Fibroblast of skin of right biceps (primary cell): ENCODE measurements around the gene ZMIZ1.
A peak's percentile ranks its signal among the peaks of the same experiment; 100 is the strongest.

Experiments used
- DNase-seq: peaks from one replicate; pipeline ENCODE4 v3.0.0-alpha.2; 2013

Gene ZMIZ1

DNA sequence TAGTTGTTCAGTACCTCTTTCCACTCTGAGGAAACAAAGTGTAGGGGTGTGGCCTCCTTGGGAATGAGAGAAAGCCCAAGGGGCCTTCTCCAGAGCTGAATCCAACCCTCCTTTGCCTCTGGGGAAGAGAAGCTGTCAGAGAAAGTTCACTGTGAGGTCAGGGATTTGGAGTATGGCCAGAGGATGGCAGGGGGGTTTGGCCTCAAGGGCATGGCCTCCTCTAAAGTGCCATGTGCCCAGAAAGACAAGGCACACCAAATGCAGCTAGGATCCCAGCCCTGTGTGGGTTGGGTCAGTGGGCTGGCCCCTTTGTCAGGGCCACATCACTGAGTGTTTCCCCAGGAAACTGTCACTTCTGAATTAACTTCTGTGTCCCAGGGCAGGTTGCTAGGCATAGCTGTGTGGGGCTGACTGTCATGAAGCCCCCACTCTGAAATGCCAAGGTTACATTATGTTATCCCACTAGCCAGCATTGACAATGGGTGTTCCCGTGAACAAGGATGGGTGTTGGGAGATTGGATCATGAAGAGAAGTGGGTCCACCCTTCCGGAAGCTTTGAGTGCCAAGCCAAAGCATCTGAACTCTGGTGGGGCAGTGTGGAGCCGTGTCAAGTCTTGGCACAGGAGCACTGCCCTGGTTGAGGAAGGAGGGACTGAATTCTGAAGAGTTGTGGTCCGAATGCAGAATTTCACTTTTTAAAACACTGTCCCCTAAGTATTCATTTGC, 123.3 kb downstream of the ZMIZ1 start:
- peak; percentile 28 for DNase-seq

DNA sequence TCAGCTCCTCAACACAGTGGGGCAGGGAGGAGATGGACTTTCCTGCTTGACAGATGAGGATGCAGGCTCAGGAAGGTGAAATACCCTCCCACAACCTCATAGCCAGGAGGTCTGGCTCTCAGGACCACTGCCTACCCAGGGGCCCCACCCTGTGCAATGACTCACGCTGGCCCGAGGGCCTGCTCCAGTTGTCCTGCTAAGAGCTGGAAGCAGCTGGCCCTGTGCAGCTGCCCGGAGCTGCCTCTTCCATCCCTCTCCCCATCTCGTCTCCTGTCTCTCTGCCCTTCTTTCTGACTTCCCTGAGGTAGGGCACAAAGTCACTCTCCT, 123.9 kb downstream of the ZMIZ1 start:
- peak; percentile 26 for DNase-seq

DNA sequence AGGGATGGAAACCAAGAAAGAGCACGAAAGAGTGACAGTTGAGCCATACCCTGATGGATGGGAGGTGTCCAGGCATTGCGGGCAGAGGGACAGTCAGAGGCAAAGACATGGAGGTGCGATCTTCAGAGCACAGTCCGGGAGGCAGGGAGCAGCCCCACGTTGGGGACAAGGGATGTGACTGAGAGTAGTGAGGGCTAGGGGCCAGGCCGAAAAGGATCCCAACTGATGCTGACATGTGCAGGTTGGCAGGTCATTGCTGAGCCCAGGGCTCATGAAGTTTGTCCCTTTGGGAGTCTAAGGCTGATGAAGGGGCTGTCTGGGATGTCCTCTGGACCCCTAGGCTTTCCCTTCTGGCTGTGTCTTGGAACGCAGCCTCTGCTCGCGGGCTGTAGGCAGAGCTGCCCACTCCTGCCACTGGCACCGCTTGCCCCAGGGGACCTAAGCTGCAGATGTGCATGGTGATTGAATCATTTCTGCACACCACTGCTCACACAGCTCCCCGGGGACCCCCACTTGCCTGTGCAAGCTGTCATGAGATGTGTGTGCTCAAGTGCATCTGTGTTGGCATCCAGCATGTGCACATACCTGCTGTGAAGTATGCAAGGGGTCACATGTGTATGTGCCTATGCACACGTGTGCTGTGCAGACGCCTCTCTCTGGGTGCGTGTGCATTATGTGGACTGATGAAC, 125.1 kb downstream of the ZMIZ1 start:
- no peak for DNase-seq

DNA sequence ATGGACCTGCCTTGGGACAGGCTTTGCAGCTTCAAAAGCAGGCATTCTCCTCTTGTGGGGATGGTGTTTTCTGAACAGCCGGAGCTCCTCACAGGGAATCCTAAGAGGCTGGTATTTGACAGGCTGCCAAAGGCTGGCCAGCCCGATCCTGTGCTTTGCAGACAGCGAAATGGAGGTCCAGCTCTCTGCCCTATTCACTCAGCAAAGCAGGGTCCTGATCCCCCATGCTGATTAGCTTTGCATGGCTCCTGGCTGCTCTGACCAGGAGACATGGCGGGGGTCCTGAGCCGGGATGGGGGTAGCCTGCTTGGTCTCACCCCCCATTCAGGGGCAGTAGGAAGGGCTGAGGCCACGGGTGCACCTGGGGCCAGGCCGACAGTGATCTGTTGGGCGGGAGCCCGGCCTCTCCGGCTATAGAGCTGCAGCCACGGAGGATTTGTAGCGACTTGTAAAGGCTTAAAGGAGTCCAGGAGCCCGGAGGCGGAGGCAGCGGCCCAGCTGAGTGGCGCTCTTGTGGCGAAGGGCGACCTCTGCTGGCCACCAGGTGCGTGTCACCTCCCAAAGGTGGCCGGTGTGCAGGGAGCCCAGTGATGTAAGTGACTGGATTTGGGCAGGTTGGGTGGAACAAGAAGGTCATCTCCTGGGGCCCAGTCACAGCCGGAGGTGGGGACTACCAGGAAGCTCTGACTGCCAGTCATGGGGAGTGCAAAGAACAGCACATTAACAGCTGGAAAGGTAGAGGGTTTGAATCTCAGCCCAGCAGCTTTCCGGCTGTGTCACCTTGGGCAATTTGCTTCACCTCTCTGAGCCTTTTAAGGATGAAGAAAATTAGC, 126.5 kb downstream of the ZMIZ1 start:
- DNase-seq = peak; percentile 77

DNA sequence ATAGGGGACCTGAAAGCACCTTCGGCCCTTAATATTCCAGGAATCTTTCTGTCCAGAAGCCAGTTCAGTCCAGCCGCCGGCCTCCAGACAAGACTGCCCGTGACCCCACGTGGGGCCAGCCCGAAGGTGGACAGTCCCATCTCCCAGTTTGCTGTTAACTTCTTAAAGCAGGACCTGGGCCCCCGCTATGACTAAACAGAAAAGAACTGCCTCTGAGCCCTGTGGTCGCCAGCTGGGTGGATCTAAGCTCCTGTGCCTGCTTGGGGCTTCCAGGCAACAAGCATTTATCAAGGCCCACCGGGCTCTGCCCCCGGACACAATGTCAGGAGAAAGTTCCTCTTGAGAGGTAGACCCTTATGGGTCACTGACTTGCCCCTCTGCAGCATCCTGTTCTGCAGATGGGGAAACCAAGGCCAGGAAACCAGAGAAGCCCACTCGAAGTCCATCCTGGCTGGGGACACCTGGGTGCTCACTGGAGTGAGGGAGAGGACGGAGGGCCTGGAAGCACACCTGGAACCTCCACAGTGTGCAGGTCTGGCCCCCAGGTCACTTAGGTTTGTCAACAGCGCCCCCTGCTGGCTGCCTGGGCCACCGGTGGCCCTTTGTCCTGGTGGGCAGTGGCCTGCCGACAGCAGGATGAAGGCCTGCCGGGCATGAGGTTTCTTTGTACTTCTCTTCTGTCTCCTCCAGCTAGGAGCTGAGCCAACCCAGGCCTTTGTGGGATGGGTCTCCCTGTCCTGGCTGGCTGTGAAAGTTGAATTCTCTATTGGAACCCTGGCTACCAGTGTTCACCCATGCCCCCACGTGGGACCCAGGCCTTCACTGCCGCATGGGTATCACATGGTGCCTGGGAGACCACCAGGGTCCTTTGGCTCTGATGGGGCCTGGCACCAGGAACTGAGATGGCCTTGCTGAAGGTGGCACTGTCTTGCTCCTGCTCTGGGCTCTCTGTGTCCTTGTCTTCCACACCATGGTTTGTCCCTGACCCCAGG, 128.0 kb downstream of the ZMIZ1 start:
- peak; percentile 55 for DNase-seq

DNA sequence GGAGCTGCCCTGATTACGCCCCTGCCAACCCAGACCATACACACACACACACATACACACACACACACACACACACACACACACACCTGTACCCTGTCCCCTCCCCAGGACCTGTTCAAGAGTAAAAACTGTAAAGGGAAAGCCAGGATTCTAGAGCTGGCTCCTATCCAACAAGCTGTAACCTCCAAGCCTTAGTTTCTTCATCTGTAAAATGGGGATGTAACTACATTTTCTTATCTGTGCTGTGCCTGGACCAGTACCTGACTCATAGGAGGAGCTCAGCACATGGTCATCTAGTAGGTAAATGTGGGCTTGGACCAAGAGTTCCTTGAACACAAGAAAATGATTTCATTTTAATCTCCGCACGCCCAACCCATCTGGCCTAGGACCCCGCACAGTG, 128.8 kb downstream of the ZMIZ1 start:
- DNase-seq = no peak

DNA sequence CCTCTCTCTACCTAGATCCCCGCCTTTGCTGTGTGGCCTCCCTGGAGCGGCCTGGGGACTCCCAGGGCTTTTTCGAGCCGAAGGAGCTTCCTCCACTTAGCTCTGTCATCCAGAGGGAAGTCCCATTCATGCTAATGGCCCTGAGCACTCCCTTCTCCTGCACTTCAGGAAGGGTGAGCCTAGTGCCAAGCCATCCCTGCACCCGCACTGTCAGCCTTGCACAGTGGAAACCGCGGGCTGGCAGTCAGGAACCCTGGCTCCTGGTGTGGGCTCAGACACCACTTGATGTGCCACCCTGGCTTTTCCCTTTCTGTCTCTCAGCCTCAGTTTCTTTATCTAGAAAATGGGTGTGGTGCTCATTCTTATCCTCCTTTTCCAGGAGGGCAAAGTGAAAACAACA, 131.6 kb downstream of the ZMIZ1 start:
- DNase-seq = no peak

DNA sequence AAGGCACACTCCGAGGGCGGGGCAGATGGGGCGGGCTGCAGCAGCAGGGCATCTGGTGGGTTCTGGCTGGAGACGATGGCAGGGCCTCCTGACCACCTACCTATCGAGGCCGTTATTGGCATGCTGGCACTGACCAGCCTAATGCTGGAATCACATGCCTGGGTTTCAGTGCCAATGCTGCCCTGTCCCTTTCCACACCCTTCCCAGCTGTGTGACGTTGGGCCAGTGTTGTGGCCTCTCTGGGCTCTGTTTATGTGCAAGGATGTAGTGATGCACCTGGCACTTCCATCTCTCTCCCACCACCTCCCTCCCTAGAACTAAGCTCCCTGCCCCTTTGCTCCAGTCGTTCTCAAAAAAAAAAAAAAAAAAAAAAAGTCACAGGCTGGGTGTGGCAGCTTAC, 132.9 kb downstream of the ZMIZ1 start:
- no peak for DNase-seq

DNA sequence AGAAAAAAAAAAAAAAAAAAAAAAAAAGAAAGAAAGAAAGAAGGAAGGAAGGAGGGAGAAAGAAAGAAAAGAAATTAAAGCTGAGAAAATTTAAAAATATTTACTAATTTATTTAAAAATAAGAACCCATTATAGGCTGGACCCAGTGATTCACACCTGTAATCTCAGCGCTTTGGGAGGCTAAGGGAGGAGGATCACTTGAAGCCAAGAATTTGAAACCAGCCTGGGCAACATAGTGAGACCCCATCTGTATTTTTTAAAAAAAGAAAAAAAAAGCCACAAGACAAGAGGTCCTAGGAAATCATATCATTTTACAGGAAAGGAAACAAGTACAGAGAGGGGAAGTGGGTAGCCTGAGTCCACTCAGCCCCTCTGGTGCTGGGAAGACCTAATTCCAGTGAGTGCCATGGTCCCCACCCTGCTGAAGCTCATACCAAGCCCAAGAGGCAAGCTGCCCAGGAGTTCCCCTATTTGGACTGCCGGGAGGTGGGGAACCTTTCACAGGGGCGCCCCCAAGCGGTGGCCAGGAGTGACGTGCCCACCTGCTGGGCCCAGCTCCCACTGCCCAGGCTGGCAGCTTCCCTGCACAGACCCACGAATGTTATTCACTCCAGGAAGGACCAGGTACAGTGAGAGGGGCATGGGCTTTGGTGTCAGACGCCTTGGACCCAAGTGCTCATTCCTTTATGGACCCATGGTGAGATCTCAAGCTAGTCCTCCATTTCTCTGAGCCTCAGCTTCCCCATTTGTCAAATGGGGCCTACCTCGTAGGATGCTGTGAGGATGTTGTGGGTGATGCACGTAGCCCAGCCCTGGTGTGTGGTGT, 133.6 kb downstream of the ZMIZ1 start:
- peak; percentile 51 for DNase-seq

DNA sequence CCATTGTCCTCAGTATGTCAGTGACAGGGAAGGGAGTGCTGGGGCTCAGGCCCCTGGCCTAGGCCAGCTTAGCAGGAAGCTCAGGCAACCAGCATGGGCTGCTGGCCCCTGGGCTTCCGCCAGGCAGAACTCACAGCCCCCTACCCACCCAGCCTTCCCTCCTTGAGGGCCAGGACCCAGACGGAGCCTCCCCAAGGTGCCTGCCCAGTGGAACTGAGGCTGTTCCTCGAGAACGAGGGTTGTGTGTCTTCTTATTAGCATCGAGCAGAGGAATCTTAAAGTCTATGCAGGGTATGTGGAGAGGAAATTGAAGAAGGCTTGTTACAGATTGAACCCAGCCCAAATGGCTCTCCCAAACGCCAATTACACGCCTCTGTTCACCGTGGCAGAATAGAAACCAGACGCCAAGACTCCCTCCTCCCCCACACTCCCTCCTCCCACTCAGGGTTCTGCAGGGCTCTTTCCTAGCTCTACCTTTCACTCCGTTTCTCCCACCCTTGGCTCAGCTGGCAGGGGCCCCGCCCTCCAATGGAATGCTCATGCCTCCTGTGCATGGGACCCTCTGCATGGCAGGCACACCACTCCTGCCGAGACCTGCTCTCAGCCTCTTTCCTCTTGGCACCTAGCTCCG, 134.4 kb downstream of the ZMIZ1 start:
- no peak for DNase-seq

DNA sequence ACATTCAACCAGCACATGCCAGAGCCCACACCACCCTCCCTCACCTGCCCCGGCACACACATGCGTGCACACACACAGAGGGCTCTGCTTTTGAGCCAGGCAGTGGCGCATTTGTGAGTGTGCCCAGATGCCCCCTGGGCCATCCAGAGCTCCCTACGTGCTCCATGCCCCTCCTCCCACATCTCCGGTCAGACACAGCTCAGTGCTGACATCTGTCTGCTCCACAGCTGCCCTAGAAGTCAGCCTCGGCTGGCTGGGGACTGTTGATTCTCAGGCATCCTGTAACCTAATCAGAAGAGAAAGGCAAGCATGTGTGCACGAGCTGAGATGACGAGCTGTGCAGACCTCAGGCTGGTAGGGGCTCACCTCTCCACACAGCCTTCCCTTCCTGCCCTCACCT, 135.1 kb downstream of the ZMIZ1 start:
- no peak for DNase-seq

DNA sequence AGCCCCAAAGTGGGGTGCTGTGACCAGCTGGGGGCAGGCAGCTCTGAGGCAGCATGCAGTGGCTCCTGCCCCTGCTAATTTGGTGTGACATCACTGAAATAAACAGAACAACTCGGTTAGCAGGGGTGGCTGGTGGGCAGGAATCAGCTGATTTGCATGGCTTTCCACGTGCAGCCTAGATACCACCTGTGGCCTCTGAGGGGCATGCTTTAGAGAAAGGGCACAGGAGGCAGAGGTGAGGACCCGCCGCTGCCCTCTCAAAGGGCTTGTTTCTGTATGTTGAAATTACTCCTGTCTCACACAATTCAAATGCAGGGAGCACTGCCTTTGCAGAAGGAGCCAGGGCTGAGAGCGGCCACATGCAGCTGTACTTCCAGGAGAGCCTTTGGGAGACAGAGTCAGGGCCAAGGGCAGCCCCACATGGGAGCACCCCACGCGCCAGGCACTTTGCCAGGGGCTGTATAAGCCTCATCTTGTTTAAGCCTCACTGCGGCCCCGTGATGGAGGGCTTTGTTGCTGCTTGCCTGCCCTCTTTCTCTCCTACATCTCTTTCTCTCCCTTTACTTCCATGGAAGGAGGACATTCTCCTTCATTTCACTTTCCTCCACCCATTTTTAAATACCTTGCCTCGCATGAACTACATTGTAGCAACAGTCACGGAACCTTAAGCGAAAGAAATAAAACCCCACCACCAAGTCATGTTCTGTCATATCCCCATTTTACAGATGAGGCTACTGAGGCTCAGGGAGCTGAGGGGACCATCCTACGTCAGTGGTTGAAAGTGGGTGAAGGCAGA, 137.7 kb downstream of the ZMIZ1 start:
- no peak for DNase-seq

DNA sequence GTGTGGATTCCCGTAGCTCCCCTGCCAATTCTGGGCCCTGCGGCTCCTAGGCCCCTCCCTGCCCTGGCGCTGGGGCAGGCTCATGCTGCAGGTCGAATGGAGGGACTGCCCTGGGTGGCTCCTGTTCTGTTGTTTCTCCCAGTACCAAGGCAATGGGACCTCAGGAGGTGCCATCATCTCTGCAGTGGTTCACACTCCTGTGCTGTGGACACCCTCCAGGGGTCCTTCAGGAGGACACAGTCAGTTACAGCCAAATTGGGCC, 138.3 kb downstream of the ZMIZ1 start:
- DNase-seq = no peak

DNA sequence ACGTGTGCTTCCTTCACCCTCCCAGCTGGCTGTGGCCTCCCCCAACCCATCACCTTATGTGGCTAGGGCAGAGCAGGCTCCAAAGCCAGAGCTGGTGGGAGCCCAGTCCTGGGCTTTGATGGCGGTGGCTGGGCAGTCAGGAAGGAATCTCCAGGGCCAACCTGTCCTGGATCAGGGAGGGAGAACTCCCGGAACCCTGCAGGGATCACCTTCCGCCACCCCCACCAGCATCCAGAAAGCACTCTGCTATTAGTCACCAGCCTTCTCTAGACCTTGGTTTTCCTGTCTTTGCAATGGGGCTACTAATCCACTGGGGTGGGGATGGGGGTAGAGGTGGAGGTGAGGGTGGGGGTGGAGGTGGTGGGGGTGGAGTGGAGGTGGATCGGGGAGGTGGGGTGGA, 139.0 kb downstream of the ZMIZ1 start:
- no peak for DNase-seq

DNA sequence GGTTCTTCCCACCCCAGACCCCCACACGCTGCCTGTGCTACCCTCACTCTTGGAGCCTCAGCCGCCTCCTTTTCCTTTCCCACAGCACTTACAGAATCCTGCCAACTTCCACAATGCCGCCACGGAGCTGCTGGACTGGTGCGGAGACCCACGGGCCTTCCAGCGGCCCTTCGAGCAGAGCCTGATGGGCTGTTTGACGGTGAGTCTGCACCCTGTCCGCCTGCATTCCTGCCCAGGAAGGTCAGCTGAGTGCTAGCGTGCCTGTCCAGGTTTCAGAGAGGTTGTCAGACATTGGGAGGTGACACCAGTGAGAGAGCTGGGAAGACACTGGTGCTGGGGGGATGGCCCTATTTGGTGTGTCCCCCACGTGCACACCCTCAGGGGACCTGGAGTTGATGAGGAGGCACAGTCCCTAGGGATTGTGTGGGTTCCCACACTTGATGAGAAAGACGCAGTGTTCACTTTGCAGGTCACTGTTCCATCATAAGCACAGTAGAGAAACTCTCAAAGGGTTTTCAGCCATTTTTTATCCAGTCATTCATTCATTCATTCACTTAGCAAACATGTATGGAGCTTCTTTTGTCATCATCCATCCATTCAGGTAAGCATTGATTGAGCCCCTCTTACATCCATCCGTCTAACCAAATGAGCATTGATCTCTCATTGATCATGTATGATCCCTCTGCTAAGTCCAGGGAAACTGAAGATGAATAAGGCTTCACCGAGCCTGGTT, 139.7 kb downstream of the ZMIZ1 start:
- DNase-seq = no peak

DNA sequence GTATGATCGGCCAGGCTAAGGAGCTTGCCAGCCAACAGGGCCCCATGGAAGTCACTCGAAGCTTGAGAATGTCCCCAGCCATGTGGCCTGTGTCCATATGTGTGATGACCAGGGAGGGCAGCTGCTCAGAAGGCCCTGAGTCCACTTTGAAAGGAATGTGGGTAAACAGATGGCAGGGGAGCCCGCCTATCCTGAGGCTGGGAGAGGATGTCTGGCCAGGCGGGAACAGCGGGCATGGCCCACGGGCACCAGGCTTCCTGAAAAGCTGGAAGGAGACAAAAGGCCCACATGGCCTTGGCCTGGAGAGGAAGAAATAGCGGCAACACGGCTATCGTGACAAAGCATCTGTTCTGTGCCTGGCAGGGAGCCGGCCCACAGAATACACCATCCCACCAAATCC, 140.6 kb downstream of the ZMIZ1 start:
- no peak for DNase-seq

DNA sequence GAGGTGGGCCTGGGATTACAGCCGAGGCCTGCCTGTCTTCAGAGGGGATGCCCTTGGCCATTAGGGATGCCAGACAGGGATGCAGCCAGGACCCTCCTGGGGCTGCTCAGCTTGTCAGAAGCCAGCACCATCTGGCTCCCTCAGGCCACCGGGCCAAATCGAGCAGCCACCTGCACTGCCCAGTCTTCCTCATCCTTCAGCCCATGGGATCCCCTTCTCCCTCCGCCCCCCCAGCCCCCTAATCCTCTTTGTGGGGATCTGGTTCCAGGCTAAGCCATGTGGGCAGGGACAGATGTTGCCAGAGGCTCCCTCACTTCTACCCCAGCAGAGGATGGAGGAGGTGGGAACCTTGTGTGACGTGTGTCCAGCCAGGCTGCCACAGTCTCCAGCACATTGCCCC, 141.1 kb downstream of the ZMIZ1 start:
- DNase-seq = no peak

DNA sequence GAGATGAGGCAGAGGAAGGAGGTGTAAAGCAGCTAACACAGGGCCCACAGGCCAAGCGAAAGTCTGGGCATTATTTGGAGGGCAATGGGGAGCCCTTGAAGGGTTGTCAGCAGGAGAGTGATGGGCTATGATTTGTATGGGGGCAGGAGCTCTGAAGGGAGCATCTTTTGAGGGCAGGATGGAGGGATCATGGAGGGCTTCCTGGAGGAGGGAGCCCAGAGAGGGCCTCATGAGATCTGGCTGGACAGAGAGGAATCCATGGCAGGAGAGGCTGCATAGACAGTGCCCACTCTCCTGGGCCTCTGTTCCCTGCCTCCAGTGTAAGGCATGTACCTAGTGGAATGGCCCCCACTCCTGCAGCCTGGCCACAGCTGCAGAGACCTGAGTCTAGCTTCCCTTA, 141.9 kb downstream of the ZMIZ1 start:
- DNase-seq = no peak

DNA sequence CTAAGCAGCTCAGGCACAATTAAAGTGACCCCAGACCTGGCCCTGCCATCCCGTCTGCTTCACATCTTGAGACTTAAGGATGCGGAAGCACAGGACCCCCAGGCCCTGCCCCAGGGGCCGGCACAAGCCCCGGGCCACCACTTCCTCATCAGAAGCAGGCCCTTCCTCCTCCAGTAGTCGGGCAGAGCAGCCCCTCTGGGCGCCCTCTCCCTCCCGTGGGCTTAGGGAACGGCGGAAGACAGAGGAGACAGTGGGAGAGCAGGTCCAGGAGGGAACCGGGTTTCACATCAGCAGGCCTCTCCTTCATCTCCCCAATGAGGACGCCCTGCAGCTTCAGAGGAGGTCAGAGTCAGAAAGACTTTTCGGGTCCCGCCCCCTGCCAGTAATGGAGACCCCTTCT, 142.8 kb downstream of the ZMIZ1 start:
- no peak for DNase-seq

DNA sequence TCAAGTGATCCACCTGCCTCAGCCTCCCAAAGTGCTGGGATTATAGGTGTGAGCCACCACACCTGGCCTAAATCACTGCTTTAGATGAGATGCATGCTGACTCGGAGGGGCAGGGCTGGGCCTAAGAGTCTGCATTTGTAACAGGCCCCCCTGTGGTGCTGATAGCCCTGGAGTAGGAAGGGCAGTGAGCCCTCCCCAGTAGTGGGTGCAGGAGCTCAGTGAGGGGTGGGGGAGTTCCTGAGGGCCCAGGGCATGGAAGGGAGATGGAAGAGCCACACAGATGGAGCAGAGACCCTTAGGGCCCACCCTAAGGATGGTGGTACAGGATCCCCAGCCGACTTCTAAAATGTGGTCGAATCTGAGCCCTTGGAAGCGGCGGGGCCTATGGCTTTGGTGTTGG, 146.8 kb downstream of the ZMIZ1 start:
- DNase-seq = no peak
